Left ventricle myocardium inferior (tissue), 1 donor: ENCODE measurements around the gene ELP4. TPM values are rescaled to one million over a fixed set of nuclear protein-coding genes. Genes with fewer than 3 reads are reported as not detected.
A peak's percentile ranks its signal among the peaks of the same experiment; 100 is the strongest.

Experiments used
- DNase-seq: peaks from one replicate; pipeline ENCODE4 v3.0.0-alpha.2; 2020
- H3K27ac ChIP-seq: fragments of 200-600 bp; replicated peaks from 2 replicates; pipeline ENCODE4 v1.8.0; 2021
- H3K27me3 ChIP-seq: fragments of 200-600 bp; 2 replicates; pipeline ENCODE4 v1.8.0; 2021; ENCODE audit warnings: low read depth
- H3K36me3 ChIP-seq: fragments of 200-600 bp; 2 replicates; pipeline ENCODE4 v1.8.0; 2021
- H3K4me1 ChIP-seq: fragments of 200-600 bp; 2 replicates; pipeline ENCODE4 v1.8.0; 2021
- H3K4me3 ChIP-seq: fragments of 200-600 bp; 2 replicates; pipeline ENCODE4 v1.8.0; 2021; ENCODE audit warnings: mild to moderate bottlenecking, moderate library complexity
- H3K9me3 ChIP-seq: fragments of 200-600 bp; replicated peaks from 2 replicates; pipeline ENCODE4 v1.8.0; 2021
- CTCF ChIP-seq: fragments of 200-600 bp; IDR thresholded peaks from 2 replicates; pipeline ENCODE4 v1.8.0; 2021; ENCODE audit warnings: antibody characterized with exemption, mild to moderate bottlenecking, borderline replicate concordance
- intact Hi-C: fragments of 100-400 bp; cut with micrococcal nuclease; formaldehyde crosslinking; loops from one replicate; pipeline ENCODE4 v1.11.0; 2022
- total RNA-seq: library from RNA; stranded (reverse); fragmentation: NEBNext Ultra II Directional; extraction: Animal tissue kit (Norgen Biotek cat#: 25700); gene quantifications from one replicate; pipeline ENCODE4 v1.2.1, GENCODE V29; 2021
- donor health status: DM: no; HTN: yes; CAD: no; lungs with severe emphysema.

The ELP4 gene
- total RNA-seq, 1 donor from 2014 or later, result 13.6 TPM

DNA sequence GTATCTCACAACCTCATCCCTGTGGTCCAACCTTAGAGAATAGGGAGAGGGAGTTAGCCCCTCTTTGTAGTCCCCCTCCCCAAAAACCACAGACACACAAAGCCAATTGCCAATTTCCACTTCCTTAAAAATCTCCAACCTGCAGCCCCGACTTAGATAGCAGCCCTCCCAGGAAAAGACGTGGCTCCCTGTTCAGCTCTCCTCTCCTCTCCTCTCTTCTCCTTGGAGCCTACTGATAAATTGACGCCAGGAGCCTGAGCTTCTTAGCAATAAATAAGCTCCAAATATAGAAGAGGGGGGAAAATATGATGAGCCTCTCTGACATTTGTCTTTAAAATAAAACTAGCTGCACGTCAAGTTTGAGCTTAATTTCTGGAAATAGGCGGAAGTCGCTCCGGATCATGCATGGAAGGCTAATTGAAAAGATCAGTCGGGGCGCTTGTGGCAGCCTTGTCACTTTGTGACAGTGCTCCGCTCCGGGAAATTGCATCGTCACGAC, 294.3 kb downstream of the ELP4 start:
- Histone ChIP-seq H3K4me3 (peak overlapping the region; percentile 26), H3K27ac (no peak overlapping the region), H3K9me3 (no peaks in the 10 kb centered on the region), H3K4me1 (peaks cover 36% of the 10 kb centered on the region), H3K27me3 (peaks cover 100% of the 10 kb centered on the region), H3K36me3 (no peaks in the 10 kb centered on the region)
- no peak for TF ChIP-seq CTCF
- intact Hi-C loops, result no loop called here
- no peak for DNase-seq

DNA sequence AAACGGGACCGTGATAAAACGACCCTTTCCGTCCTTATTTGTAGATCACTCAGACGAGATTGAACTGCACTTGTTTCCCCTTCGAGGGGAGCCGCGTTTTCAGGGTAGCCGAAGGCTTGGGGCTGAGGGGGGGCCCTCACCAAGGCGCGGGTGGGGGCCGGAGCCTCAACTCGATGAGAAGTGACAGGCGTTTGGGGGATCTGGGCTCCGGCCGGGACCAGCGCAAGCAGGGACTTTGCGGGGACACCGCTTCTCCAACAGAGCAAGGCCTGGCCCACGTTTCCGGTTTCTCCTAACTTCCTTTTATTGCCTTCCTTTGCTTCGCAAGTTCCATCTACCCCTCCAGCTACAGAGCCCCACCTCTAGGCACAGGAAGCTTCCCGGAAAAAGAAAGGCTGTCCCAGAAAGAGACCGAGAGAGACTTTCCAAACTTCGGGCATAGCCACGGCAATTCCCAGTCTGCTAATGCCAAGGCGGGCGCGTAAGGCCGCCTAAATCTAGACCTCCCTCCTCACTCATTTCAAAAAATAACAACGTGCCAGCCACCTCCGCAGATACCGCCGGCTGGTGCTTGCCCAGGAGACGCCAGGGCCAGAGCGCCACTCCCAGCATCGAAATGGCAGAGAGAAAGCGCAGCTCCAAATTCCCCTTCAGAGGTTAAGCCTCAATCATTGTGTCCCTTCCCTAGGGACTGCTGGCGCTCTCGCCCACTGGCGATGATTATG, 294.9 kb downstream of the ELP4 start:
- intact Hi-C loops, result no loop called here
- Histone ChIP-seq H3K27me3 (peaks cover 100% of the 10 kb centered on the region), H3K9me3 (no peaks in the 10 kb centered on the region), H3K36me3 (no peaks in the 10 kb centered on the region), H3K4me1 (peaks cover 36% of the 10 kb centered on the region), H3K27ac (no peak overlapping the region), H3K4me3 (peak overlapping the region; percentile 26)
- TF ChIP-seq CTCF, result no peak
- no peak for DNase-seq

GRCh38 chr11:31805037-31805628, 295.6 kb downstream of the ELP4 start:
- TF ChIP-seq CTCF, result no peak
- intact Hi-C loops, result no loop called here
- Histone ChIP-seq H3K27ac (no peak overlapping the region), H3K9me3 (no peaks in the 10 kb centered on the region), H3K36me3 (no peaks in the 10 kb centered on the region), H3K27me3 (peaks cover 100% of the 10 kb centered on the region), H3K4me1 (peaks cover 37% of the 10 kb centered on the region), H3K4me3 (peak overlapping the region; percentile 26)
- DNase-seq, result no peak

DNA sequence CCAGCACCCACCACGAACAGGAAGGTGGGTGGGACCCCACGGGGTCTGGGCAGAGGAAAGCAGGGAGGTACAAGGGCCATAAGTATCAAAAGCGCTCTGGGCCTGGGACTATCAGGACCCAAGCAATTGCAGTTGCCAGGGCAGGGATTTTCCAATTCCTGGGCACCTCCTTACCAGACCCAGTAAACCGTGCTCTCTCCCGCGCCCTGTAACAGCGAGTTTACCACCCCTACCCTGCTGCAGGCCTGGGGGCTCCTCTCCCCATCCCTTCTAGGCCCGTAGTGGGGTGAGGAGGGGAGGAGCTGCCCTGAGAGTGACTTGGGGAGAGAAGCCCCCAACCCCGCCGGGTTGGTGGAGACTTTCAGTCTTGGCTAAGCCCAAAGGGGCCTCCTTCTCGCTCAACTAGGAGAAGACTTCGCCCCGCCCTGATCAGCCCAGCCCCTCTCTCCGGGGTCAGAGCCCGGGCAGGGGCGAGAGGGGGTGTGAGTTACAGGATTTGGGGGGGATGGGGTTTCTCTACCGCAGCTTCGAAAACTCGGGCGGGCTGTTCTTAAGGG, 296.1 kb downstream of the ELP4 start:
- H3K27ac ChIP-seq, result no peak overlapping the region
- no peak overlapping the region for H3K4me3 ChIP-seq
- no peak for DNase-seq
- intact Hi-C loops, result no loop called here
- no peaks in the 10 kb centered on the region for H3K9me3 ChIP-seq
- peaks cover 42% of the 10 kb centered on the region for H3K4me1 ChIP-seq
- H3K36me3 ChIP-seq, result no peaks in the 10 kb centered on the region
- H3K27me3 ChIP-seq, result peaks cover 100% of the 10 kb centered on the region
- TF ChIP-seq CTCF, result no peak

GRCh38 chr11:31806186-31806927, 296.8 kb downstream of the ELP4 start:
- H3K36me3 ChIP-seq, result no peaks in the 10 kb centered on the region
- no peaks in the 10 kb centered on the region for H3K9me3 ChIP-seq
- intact Hi-C loops, result no loop called here
- H3K27ac ChIP-seq, result no peak overlapping the region
- no peak for TF ChIP-seq CTCF
- no peak for DNase-seq
- peaks cover 100% of the 10 kb centered on the region for H3K27me3 ChIP-seq
- peaks cover 49% of the 10 kb centered on the region for H3K4me1 ChIP-seq
- no peak overlapping the region for H3K4me3 ChIP-seq
